A673 (cell line): ENCODE measurements around the gene BNIPL. TPM values are rescaled to one million over a fixed set of nuclear protein-coding genes. Genes with fewer than 3 reads are reported as not detected.
A peak's percentile ranks its signal among the peaks of the same experiment; 100 is the strongest.

Experiments
- BruUV-seq: library from RNA; stranded (reverse); fragments of 400-500 nt; replicated peaks from 2 replicates; lab custom pipeline; 2021; lab: Mats Ljungman, UMichigan
- CTCF ChIA-PET: fragments of 300-600 bp; sonication (Branson Sonifier 250); formaldehyde crosslinking; loops from one replicate; lab custom pipeline; 2022; ENCODE audit warnings: antibody characterized with exemption; lab: Charles Lee
- POLR2A ChIA-PET: fragments of 300-600 bp; sonication (Branson Sonifier 250); formaldehyde crosslinking; loops from one replicate; lab custom pipeline; 2022; ENCODE audit warnings: antibody characterized with exemption; ENCODE audit not compliant: low non-redundant PET; lab: Charles Lee
- DNase-seq: peaks from one replicate; pipeline ENCODE4 v3.0.0-alpha.2; 2015; ENCODE audit warnings: low spot score
- H3K27ac ChIP-seq: fragments of 200-600 bp; sonication (generic); 2 replicates; pipeline ENCODE4 v1.5.1; 2016; ENCODE audit warnings: mixed run types, low read depth, mild to moderate bottlenecking, mixed read lengths, antibody characterized with exemption, low read length; ENCODE audit not compliant: poor library complexity, severe bottlenecking
- H3K27me3 ChIP-seq: fragments of 200-600 bp; sonication (generic); replicated peaks from 2 replicates; pipeline ENCODE4 v1.6.1; 2017; ENCODE audit warnings: mixed run types, low read depth, mild to moderate bottlenecking, mixed read lengths, antibody characterized with exemption, low read length; ENCODE audit not compliant: insufficient read depth, poor library complexity
- H3K36me3 ChIP-seq: fragments of 200-600 bp; sonication (generic); 2 replicates; pipeline ENCODE4 v1.6.1; 2016; ENCODE audit warnings: mixed run types, mild to moderate bottlenecking, mixed read lengths, antibody characterized with exemption, low read length; ENCODE audit not compliant: insufficient read depth, poor library complexity, severe bottlenecking
- H3K4me1 ChIP-seq: fragments of 200-600 bp; sonication (generic); 2 replicates; pipeline ENCODE4 v1.6.1; 2017; ENCODE audit warnings: mixed run types, mild to moderate bottlenecking, mixed read lengths, antibody characterized with exemption, low read length; ENCODE audit not compliant: insufficient read depth, poor library complexity, severe bottlenecking
- H3K4me3 ChIP-seq: fragments of 200-600 bp; sonication (generic); 2 replicates; pipeline ENCODE4 v1.5.1; 2016; ENCODE audit warnings: low read depth, mixed run types, mild to moderate bottlenecking, mixed read lengths, low read length; ENCODE audit not compliant: poor library complexity, severe bottlenecking
- H3K9me3 ChIP-seq: fragments of 200-600 bp; sonication (generic); 2 replicates; pipeline ENCODE4 v1.6.1; 2016; ENCODE audit warnings: mixed run types, low read depth, mild to moderate bottlenecking, mixed read lengths, antibody characterized with exemption, low read length; ENCODE audit not compliant: poor library complexity, severe bottlenecking
- CTCF ChIP-seq: fragments of 300-800, 200-600 bp; sonication (generic); conservative IDR thresholded peaks from 2 replicates; pipeline ENCODE4 v1.5.1; 2017; ENCODE audit warnings: low read depth, mild to moderate bottlenecking, antibody characterized with exemption, low read length, moderate library complexity, mixed read lengths
- EZH2 ChIP-seq: fragments of 200-600 bp; sonication (generic); IDR thresholded peaks from 2 replicates; pipeline ENCODE4 v1.6.1; 2017; ENCODE audit warnings: borderline replicate concordance, low read depth, mild to moderate bottlenecking, mixed read lengths, antibody characterized with exemption, low read length; ENCODE audit not compliant: poor library complexity, severe bottlenecking
- intact Hi-C: fragments of 100-400 bp; cut with micrococcal nuclease; formaldehyde crosslinking; loops from one replicate; pipeline ENCODE4 v1.10.0; 2022; ENCODE audit not compliant: unreplicated experiment
- total RNA-seq: library from RNA; stranded (reverse); gene quantifications from 2 replicates; pipeline ENCODE4 v1.2.3, GENCODE V29; 2021

The BNIPL gene
- total RNA-seq, 1 experiment from 2014 or later, result 3.5 TPM

- CTCF ChIA-PET, result no interaction called here
- no peak for DNase-seq
Observed at GRCh38 chr1:151056149-151056548, 19.8 kb downstream of the BNIPL start.

GRCh38 chr1:151058692-151059091 lies 22.3 kb downstream of the BNIPL start:
- peak overlapping the region; percentile 99 for H3K4me3 ChIP-seq
- BruUV-seq, result TSS peak; percentile 55
- H3K4me1 ChIP-seq, result peaks cover 13% of the 10 kb centered on the region
- TF ChIP-seq CTCF, result no peak
- no peak for TF ChIP-seq EZH2
- ChIA-PET POLR2A (no interaction called here), CTCF (interaction anchor here (0.6 kb wide), 2 partner anchors 13 to 32 kb away, joined by 6 to 7 read pairs; no protein-coding TSS in a partner anchor)
- peak; percentile 25 for DNase-seq
- H3K9me3 ChIP-seq, result no peaks in the 10 kb centered on the region
- no peaks in the 10 kb centered on the region for H3K27me3 ChIP-seq
- intact Hi-C loops, result no loop called here
- peak overlapping the region; percentile 95 for H3K27ac ChIP-seq
- H3K36me3 ChIP-seq, result peaks cover 38% of the 10 kb centered on the region

More at GRCh38 chr1:151056149-151056548, 19.8 kb downstream of the BNIPL start:
- Histone ChIP-seq H3K4me1 (peaks cover 10% of the 10 kb centered on the region), H3K27ac (peak overlapping the region; percentile 47), H3K27me3 (no peaks in the 10 kb centered on the region), H3K9me3 (no peaks in the 10 kb centered on the region), H3K4me3 (no peak overlapping the region), H3K36me3 (peaks cover 49% of the 10 kb centered on the region)
- TF ChIP-seq CTCF (no peak), EZH2 (no peak)
- BruUV-seq, result no TSS peak
- intact Hi-C loops, result no loop called here
- POLR2A ChIA-PET, result no interaction called here

- no TSS peak for BruUV-seq
- H3K27me3 ChIP-seq, result no peaks in the 10 kb centered on the region
- peak within 1 kb of the TSS; percentile 95 for H3K27ac ChIP-seq
- H3K36me3 ChIP-seq, result peaks cover 31% of the 10 kb centered on the region
- intact Hi-C loops, result loop anchor here (1.0 kb wide), 1 partner anchor 11 kb away; the partner anchor contains the start of gene GABPB2
- peaks cover 16% of the 10 kb centered on the region for H3K4me1 ChIP-seq
- CTCF ChIA-PET, result interaction anchor here (0.6 to 1.0 kb wide), 3 partner anchors 11 to 32 kb away, joined by 4 to 7 read pairs (median 6); no protein-coding TSS in a partner anchor
- TF ChIP-seq CTCF (peak; percentile 77), EZH2 (no peak)
- no peaks in the 10 kb centered on the region for H3K9me3 ChIP-seq
- peak; percentile 94 for DNase-seq
- POLR2A ChIA-PET, result no interaction called here
- peak within 1 kb of the TSS; percentile 99 for H3K4me3 ChIP-seq
Observed at GRCh38 chr1:151059109-151060006, 23.0 kb downstream of the BNIPL start, which contains the start of gene CDC42SE1. Gene CDC42SE1 (minus strand): TSS chr1:151059622. CDS start chr1:151055730, 3,892 bp downstream.
